Progenitor cell of endocrine pancreas (in vitro differentiated cells): ENCODE data around the gene DUSP18. TPM values are rescaled to one million over a fixed set of nuclear protein-coding genes. Genes with fewer than 3 reads are reported as not detected.

Source experiments
- DNase-seq: peaks from one replicate; pipeline ENCODE4 v3.0.0; 2021; ENCODE audit warnings: low spot score; ENCODE audit not compliant: unreplicated experiment
- H3K27ac Mint-ChIP-seq: 2 replicates; pipeline ENCODE4 v1.8.0; 2021; ENCODE audit warnings: mild to moderate bottlenecking, moderate library complexity, mixed read lengths
- H3K27me3 Mint-ChIP-seq: 2 replicates; pipeline ENCODE4 v1.8.0; 2021; ENCODE audit warnings: mixed read lengths
- H3K36me3 Mint-ChIP-seq: 2 replicates; pipeline ENCODE4 v1.8.0; 2022; ENCODE audit warnings: mixed read lengths; ENCODE audit not compliant: insufficient read depth
- H3K4me1 Mint-ChIP-seq: 2 replicates; pipeline ENCODE4 v1.8.0; 2021; ENCODE audit warnings: low read depth, mixed read lengths
- H3K4me3 Mint-ChIP-seq: 2 replicates; pipeline ENCODE4 v1.8.0; 2021; ENCODE audit warnings: low read depth, mild to moderate bottlenecking, moderate library complexity, mixed read lengths
- H3K9me3 Mint-ChIP-seq: 2 replicates; pipeline ENCODE4 v1.8.0; 2021; ENCODE audit warnings: low read depth, mixed read lengths
- total RNA-seq: library from RNA; stranded (reverse); gene quantifications from 2 replicates; pipeline ENCODE4 v1.2.1, GENCODE V29; 2021
- TF ChIP-seq, protein P1 (sequence below): fragments of 200-600 bp; sonication (generic); IDR thresholded peaks from one replicate; pipeline ENCODE4 v1.5.0; 2021; ENCODE audit warnings: antibody characterized with exemption, mild to moderate bottlenecking; ENCODE audit not compliant: unreplicated experiment

The DUSP18 gene
- total RNA-seq, 1 donor from 2014 or later, result 11.6 TPM

GRCh38 chr22:30655532-30655931, 12.1 kb downstream of the DUSP18 start:
- TF ChIP-seq, protein P1, sequence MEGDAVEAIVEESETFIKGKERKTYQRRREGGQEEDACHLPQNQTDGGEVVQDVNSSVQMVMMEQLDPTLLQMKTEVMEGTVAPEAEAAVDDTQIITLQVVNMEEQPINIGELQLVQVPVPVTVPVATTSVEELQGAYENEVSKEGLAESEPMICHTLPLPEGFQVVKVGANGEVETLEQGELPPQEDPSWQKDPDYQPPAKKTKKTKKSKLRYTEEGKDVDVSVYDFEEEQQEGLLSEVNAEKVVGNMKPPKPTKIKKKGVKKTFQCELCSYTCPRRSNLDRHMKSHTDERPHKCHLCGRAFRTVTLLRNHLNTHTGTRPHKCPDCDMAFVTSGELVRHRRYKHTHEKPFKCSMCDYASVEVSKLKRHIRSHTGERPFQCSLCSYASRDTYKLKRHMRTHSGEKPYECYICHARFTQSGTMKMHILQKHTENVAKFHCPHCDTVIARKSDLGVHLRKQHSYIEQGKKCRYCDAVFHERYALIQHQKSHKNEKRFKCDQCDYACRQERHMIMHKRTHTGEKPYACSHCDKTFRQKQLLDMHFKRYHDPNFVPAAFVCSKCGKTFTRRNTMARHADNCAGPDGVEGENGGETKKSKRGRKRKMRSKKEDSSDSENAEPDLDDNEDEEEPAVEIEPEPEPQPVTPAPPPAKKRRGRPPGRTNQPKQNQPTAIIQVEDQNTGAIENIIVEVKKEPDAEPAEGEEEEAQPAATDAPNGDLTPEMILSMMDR, result no peak
- H3K27ac Mint-ChIP-seq, result no peak overlapping the region
- H3K4me3 Mint-ChIP-seq, result no peak overlapping the region
- H3K36me3 Mint-ChIP-seq, result peaks cover 3% of the 10 kb centered on the region
- no peaks in the 10 kb centered on the region for H3K9me3 Mint-ChIP-seq
- H3K27me3 Mint-ChIP-seq, result no peaks in the 10 kb centered on the region
- H3K4me1 Mint-ChIP-seq, result peaks cover 1% of the 10 kb centered on the region
- no peak for DNase-seq

- DNase-seq, result no peak
- H3K36me3 Mint-ChIP-seq, result no peaks in the 10 kb centered on the region
- H3K9me3 Mint-ChIP-seq, result no peaks in the 10 kb centered on the region
- TF ChIP-seq, protein P1, result no peak
- H3K4me1 Mint-ChIP-seq, result peaks cover 2% of the 10 kb centered on the region
- no peak overlapping the region for H3K4me3 Mint-ChIP-seq
- H3K27me3 Mint-ChIP-seq, result no peaks in the 10 kb centered on the region
- no peak overlapping the region for H3K27ac Mint-ChIP-seq
These were observed 13.3 kb downstream of the DUSP18 start for GRCh38 chr22:30654361-30654760.

DNA sequence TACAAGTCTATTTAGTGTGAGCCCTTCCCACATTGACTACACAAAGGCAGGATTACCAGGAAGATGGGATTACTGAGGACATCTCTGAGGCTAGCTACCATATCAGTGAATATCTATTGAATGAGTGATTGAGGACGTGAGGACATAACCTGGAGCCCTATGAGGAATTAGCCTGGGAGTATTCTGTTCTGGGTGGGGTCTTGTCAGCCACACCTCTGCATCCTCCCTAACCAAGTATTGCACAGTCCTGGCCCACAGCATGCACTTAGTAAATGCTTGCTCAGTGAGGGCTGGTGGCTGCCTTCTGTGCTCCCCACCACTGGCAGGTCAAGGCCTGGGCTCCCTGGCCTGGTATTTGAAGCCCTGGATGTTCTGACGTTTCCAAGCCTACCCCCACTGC, 14.8 kb downstream of the DUSP18 start:
- TF ChIP-seq, protein P1, result no peak
- Mint-ChIP-seq H3K27ac (no peak overlapping the region), H3K27me3 (peaks cover 4% of the 10 kb centered on the region), H3K4me3 (no peak overlapping the region), H3K9me3 (no peaks in the 10 kb centered on the region), H3K4me1 (peaks cover 2% of the 10 kb centered on the region), H3K36me3 (peaks cover 3% of the 10 kb centered on the region)
- DNase-seq, result no peak

DNA sequence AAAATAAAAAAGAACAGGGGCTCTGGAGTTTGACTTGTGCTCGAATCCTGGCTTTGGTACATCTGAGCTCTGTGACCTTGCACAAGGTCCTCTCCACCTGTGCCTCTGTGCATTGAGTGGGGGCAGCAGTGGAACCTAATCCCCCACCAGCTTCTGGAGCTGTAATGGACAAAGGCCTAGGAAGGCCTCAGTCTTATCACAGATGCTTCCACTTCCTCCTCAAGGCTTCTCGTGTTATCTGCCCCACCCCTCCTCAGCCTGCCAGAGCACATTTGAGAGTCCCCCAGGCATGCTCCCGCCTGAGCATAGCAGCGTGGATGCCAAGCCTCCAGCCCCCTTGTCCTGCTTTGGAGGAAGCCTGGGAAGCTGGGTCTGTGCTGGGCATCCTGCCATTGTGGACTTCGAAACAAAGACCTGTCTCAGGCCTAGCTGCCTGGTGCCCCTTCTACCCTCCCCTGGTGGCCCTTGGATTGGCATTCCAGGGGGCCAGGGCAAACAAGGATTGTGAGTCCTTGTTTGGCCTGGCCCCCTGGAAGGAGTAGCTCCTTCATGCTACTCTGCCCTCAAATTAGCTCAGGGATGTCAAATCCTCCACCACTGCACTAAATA, 17.1 kb downstream of the DUSP18 start:
- Mint-ChIP-seq H3K27me3 (peaks cover 4% of the 10 kb centered on the region), H3K4me3 (no peak overlapping the region), H3K36me3 (peaks cover 3% of the 10 kb centered on the region), H3K27ac (no peak overlapping the region), H3K4me1 (peaks cover 2% of the 10 kb centered on the region), H3K9me3 (no peaks in the 10 kb centered on the region)
- no peak for DNase-seq
- TF ChIP-seq, protein P1, result no peak

DNA sequence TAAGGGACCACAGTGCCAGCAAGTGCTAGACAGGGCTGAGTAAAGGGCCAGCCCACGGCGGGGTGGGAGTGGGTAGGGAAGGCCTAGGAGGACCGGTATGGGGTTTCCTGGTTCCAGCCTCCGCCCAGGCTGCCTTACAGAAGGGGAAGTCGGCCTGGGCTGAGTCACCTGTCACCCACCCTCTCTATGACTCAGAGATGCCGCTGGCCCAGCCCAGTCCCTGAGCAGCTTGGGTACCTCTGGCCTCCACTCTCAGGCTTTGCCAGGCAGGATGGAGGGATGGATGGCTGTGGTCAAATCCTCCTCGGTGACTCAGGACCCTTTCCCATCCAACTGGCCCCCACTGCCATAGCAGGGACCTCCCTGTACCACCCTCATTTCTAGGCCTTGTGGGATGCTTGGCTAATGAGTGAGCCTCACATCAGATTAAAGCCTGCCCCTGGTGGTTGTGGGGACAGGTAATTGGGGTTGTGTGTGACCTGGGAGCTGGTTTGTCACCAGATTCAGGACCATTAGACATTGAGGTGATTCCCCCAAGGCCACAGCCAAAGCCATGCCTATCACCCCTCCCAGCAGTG, 18.2 kb downstream of the DUSP18 start:
- DNase-seq, result no peak
- Mint-ChIP-seq H3K9me3 (no peaks in the 10 kb centered on the region), H3K27ac (no peak overlapping the region), H3K36me3 (peaks cover 3% of the 10 kb centered on the region), H3K27me3 (peaks cover 4% of the 10 kb centered on the region), H3K4me3 (no peak overlapping the region), H3K4me1 (peaks cover 2% of the 10 kb centered on the region)
- TF ChIP-seq, protein P1, result no peak
